Measurements from ENCODE around the gene FLOT1.

Gene FLOT1

DNA sequence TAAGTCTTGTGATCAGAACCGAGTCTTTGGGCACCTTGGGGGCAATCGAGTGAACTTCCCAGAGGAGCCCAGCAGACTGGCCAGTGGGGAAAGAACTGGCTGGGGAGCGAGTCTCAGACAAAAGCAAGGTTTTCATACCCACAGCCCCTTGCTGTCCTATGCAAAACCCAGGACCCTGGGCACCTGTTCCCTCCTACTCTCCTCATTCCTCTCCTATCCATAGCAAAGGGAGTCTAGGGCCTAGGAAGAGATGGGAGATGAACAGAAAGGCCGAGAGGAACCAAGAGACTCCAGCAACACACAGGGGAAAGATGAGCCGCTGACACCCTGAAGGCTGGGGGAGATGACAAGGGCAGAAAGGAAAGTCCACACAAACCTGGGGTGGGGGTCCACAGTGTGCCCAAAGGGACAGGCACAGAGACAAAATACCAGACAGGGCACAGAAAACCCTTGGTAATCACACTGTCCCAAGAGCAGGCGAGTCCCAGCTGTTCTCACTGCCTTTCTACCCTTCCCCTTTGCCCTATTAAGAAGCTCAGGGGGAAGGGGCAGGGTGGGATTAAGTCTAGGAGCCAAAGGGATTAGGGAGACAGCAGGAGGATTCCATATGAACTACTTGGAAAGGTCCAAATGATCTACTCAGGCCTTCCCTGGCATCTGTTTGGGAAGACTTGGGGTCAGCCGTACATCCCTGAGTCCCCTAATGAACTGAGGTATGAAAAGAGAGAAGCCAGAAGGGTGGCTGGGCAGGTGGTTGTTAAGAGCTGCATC, 62.5 kb downstream of the FLOT1 start:
- peaks cover 19 to 34% of the 10 kb centered on the region in 2 experiments; a peak in 2 of 3 replicates for H3K36me3 ChIP-seq (ENCODE audit: control insufficient read depth in 2 of 2, insufficient read depth in 1 of 2, low read length in 2 of 2)
- POLR2A ChIA-PET: interaction anchor here (0.8 to 7.6 kb wide), 9 partner anchors 7 to 205 kb away, joined by 3 to 120 read pairs (median 6); partner anchors contain the start of genes DDR1, MDC1 and TUBB
- H3K27ac ChIP-seq (ENCODE audit: extremely low read depth, low read depth, low read length): no peak overlapping the region
- no peak overlapping the region for H3K4me3 ChIP-seq (ENCODE audit: low read depth, low read length)
- H3K9me3 ChIP-seq (ENCODE audit: control insufficient read depth, insufficient read depth, low read depth, low read length): no peaks in the 10 kb centered on the region
- H3K4me1 ChIP-seq (ENCODE audit: control insufficient read depth, insufficient read depth, low read length): peaks cover 19% of the 10 kb centered on the region
- CTCF ChIA-PET: interaction anchor here (0.6 to 19.6 kb wide), 27 partner anchors 7 to 414 kb away, joined by 3 to 692 read pairs (median 5); partner anchors contain the start of genes MDC1, NRM, TUBB and VARS2
- TF ChIP-seq ZNF223 (tag by site-specific recombination; IDR thresholded peaks at IDR 0.05) (no peak), ZNF654 (tag by site-specific recombination; IDR thresholded peaks at IDR 0.05; ENCODE audit: low read depth) (no peak), GLIS1 (tag by site-specific recombination; IDR thresholded peaks at IDR 0.05) (no peak), SCRT1 (tag by site-specific recombination; IDR thresholded peaks at IDR 0.05; ENCODE audit: borderline replicate concordance) (no peak), ZNF169 (tag by site-specific recombination; IDR thresholded peaks at IDR 0.05) (no peak), ZSCAN30 (tag by site-specific recombination; IDR thresholded peaks at IDR 0.05) (no peak), ZBTB17 (tag by site-specific recombination; IDR thresholded peaks at IDR 0.05) (no peak), ZNF530 (tag by site-specific recombination; IDR thresholded peaks at IDR 0.05; ENCODE audit: low read depth) (no peak)
- TF ChIP-seq, protein P1, sequence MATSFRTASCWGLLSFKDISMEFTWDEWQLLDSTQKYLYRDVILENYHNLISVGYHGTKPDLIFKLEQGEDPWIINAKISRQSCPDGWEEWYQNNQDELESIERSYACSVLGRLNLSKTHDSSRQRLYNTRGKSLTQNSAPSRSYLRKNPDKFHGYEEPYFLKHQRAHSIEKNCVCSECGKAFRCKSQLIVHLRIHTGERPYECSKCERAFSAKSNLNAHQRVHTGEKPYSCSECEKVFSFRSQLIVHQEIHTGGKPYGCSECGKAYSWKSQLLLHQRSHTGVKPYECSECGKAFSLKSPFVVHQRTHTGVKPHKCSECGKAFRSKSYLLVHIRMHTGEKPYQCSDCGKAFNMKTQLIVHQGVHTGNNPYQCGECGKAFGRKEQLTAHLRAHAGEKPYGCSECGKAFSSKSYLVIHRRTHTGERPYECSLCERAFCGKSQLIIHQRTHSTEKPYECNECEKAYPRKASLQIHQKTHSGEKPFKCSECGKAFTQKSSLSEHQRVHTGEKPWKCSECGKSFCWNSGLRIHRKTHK (tag by site-specific recombination; IDR thresholded peaks at IDR 0.05): no peak
- TF ChIP-seq, protein P2, sequence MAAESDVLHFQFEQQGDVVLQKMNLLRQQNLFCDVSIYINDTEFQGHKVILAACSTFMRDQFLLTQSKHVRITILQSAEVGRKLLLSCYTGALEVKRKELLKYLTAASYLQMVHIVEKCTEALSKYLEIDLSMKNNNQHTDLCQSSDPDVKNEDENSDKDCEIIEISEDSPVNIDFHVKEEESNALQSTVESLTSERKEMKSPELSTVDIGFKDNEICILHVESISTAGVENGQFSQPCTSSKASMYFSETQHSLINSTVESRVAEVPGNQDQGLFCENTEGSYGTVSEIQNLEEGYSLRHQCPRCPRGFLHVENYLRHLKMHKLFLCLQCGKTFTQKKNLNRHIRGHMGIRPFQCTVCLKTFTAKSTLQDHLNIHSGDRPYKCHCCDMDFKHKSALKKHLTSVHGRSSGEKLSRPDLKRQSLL (tag by site-specific recombination; IDR thresholded peaks at IDR 0.05): no peak

- peaks cover 19% of the 10 kb centered on the region for H3K4me1 ChIP-seq (ENCODE audit: control insufficient read depth, insufficient read depth, low read length)
- H3K9me3 ChIP-seq (ENCODE audit: control insufficient read depth, insufficient read depth, low read depth, low read length): no peaks in the 10 kb centered on the region
- ChIA-PET POLR2A (interaction anchor here (0.7 to 7.6 kb wide), 18 partner anchors 8 to 235 kb away, joined by 3 to 120 read pairs (median 4); partner anchors contain the start of genes DDR1, MDC1, TUBB and VARS2), CTCF (interaction anchor here (0.5 to 19.6 kb wide), 54 partner anchors 8 to 894 kb away, joined by 3 to 692 read pairs (median 4); partner anchors contain the start of genes FLOT1, MDC1, MRPS18B and NRM)
- H3K27ac ChIP-seq (ENCODE audit: extremely low read depth, low read depth, low read length): no peak overlapping the region
- H3K4me3 ChIP-seq (ENCODE audit: low read depth, low read length): no peak overlapping the region
- H3K36me3 ChIP-seq (ENCODE audit: control insufficient read depth in 2 of 2, insufficient read depth in 1 of 2, low read length in 2 of 2): peaks cover 19 to 34% of the 10 kb centered on the region in 2 experiments; a peak in 2 of 3 replicates
- TF ChIP-seq ZNF596 (tag by site-specific recombination; IDR thresholded peaks at IDR 0.05) (no peak), ZNF837 (tag by site-specific recombination; IDR thresholded peaks at IDR 0.05) (no peak), SP3 (tag by site-specific recombination; IDR thresholded peaks at IDR 0.05) (no peak; the same call in 1 of the 2 replicates), MEIS1 (CRISPR knock-in tag; IDR thresholded peaks at IDR 0.05; ENCODE audit: borderline replicate concordance) (no peak), ZNF621 (tag by site-specific recombination; IDR thresholded peaks at IDR 0.05) (no peak), ZFP3 (tag by site-specific recombination; IDR thresholded peaks at IDR 0.05; ENCODE audit: low read depth) (0 out of 2 replicates have a peak, but pooled peaks have one; percentile 28), ZNF2 (tag by site-specific recombination; IDR thresholded peaks at IDR 0.05) (0 out of 2 replicates have a peak, but pooled peaks have one; percentile 38), ZNF768 (tag by site-specific recombination; IDR thresholded peaks at IDR 0.05) (no peak), ZNF677 (tag by site-specific recombination; IDR thresholded peaks at IDR 0.05) (no peak), KLF1 (tag by site-specific recombination; IDR thresholded peaks at IDR 0.05) (no peak), ZNF571 (tag by site-specific recombination; IDR thresholded peaks at IDR 0.05) (no peak), ZNF580 (tag by site-specific recombination; IDR thresholded peaks at IDR 0.05) (0 out of 2 replicates have a peak, but pooled peaks have one; percentile 33), ZNF48 (tag by site-specific recombination; IDR thresholded peaks at IDR 0.05) (no peak), PBX3 (CRISPR knock-in tag; IDR thresholded peaks at IDR 0.05) (no peak), ZNF223 (tag by site-specific recombination; IDR thresholded peaks at IDR 0.05) (no peak), ZNF341 (tag by site-specific recombination; IDR thresholded peaks at IDR 0.05; ENCODE audit: low read depth) (peak; percentile 10; the same call in 1 of the 2 replicates), ZNF112 (tag by site-specific recombination; IDR thresholded peaks at IDR 0.05) (no peak), ZNF561 (tag by site-specific recombination; IDR thresholded peaks at IDR 0.05; ENCODE audit: borderline replicate concordance) (peak; percentile 82)
- TF ChIP-seq, protein P3, sequence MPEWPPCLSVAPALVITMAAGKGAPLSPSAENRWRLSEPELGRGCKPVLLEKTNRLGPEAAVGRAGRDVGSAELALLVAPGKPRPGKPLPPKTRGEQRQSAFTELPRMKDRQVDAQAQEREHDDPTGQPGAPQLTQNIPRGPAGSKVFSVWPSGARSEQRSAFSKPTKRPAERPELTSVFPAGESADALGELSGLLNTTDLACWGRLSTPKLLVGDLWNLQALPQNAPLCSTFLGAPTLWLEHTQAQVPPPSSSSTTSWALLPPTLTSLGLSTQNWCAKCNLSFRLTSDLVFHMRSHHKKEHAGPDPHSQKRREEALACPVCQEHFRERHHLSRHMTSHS (tag by site-specific recombination; IDR thresholded peaks at IDR 0.05): no peak
These were observed 63.3 kb downstream of the FLOT1 start for GRCh38 chr6:30678964-30679726.
